Myocyte (in vitro differentiated cells): ENCODE measurements around the gene MYOG. TPM values are rescaled to one million over a fixed set of nuclear protein-coding genes. Genes with fewer than 3 reads are reported as not detected.
A peak's percentile ranks its signal among the peaks of the same experiment; 100 is the strongest.

Source experiments
- DNase-seq: peaks from one replicate; pipeline ENCODE4 v3.0.0-alpha.2; 2012; ENCODE audit warnings: low read depth
- total RNA-seq: library from RNA; depleted of rRNA; stranded (reverse); fragments of >200 nt; gene quantifications from 2 replicates; pipeline ENCODE4 v1.2.3, GENCODE V29; 2014

The MYOG gene
- total RNA-seq, 1 donor from 2014 or later, result 882 TPM

DNA sequence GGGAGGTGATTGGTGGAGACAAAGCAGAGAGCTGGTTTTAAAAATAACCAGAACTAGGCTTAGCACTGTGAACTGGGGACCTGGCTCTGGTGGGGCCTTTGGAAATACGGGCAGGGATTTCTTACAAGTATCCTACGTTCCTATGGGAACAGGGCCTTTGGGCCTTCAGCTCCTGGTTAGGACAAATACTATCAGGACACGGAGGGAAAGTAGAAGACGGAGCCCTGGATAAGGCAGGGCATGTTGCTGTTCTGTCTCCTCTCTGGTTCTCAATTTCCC, 5.3 kb upstream of the MYOG start:
- no peak for DNase-seq

DNA sequence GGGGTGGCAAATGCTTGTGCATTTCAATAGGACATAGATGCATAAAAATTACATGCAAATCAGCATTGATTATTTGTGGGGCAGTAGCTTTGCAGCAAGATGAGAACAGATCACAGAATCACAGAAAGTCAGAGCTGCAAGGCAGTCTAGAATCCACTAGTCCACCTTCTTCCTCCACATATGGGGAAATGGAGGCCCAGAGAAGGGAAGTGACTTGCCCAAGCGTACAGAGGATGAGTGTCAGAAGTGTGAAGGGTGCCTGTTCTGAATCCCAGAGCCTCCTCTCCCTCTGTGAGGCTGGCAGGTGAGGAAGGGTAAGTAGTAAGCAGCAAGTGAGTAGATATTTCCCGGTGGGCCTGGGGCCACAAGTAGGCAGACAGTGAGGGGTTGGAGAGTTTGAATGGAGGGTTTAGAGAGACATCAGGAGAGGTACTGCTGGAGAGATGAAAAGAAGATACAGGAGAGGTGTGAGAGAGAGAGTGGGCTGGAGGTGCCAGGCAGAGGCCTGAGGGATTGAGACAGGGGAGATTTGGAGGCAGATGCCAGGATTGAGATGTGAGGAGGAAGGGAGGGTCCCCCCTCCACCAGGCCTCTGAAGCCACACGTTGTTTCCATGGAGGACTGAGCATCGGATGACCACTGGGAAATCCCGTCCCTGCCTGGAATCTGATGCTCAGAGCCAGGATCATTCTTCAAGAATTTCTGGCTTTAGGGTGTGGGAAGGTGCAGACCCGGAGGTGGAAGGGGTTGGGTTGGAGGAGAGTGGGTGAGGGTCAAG, 4.8 kb upstream of the MYOG start:
- peak; percentile 94 for DNase-seq

DNA sequence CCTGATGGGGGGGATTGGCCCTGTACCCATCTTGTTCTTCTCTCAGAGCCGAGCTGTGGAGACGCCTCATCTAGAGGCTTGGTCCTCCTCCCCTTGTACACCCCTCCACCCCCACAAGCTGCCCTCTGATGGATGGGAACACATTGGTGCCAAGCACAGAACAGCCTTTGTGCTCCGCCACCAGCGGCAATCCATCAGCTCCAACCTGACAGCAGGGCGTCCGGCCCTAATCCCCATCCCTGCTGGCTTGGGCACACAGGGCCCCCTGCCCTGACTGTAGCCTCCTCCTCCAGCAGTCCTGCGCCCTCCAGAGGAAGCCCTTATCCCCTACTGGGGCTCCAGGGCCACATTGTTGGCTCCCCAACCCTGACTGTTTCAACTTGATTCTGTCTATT, 3.8 kb upstream of the MYOG start:
- DNase-seq, result peak; percentile 86

DNA sequence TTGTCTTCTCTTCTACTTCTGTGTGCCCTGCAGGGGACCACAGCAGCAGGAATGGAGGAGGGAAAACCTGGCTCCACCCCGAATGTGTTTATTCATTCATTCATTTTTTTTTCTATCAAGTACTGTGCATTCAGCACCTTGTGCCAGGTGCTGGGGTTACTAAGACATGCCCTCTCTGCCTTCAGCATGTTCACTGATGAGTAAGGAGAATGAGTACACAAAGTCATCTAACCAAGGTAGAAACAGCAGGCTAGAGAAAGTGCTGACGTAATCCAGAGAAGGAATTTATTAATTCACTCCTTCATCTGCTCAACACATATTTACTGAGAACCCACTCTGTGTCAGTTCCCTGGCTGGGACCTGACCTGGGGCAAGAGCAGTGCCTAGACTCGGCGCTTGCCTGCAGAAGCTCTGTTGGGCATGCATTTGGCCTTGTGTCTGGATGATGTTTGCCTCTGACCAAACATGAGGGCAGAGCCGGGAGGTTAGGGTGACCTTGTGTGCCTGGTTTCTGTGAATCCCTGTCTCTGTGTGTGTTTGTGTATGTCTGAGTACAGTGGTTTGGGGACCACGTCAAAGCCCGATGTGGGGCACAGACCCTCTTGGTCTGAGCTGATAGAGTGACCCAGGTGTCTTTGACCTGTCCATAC, 3.3 kb upstream of the MYOG start:
- no peak for DNase-seq

DNA sequence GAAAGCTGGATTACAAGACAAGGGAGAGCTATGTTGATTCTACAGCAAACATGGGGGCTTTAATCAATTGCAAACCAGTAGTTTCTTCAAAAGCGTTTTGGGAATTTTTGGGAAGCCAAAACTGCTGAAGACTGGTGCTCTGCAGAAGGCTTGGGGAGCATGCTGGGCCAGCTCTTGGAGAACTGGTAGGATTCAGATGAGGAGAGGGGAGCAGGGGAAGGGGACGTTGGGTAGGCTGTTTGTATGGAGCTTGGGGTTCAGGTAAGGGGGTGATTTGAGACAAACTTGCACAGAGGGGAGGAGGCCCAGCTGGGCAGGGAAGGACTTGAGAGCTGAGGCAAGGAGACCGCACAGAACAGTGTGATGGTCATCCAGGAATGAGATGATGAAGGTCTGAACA, 2.6 kb upstream of the MYOG start:
- no peak for DNase-seq

DNA sequence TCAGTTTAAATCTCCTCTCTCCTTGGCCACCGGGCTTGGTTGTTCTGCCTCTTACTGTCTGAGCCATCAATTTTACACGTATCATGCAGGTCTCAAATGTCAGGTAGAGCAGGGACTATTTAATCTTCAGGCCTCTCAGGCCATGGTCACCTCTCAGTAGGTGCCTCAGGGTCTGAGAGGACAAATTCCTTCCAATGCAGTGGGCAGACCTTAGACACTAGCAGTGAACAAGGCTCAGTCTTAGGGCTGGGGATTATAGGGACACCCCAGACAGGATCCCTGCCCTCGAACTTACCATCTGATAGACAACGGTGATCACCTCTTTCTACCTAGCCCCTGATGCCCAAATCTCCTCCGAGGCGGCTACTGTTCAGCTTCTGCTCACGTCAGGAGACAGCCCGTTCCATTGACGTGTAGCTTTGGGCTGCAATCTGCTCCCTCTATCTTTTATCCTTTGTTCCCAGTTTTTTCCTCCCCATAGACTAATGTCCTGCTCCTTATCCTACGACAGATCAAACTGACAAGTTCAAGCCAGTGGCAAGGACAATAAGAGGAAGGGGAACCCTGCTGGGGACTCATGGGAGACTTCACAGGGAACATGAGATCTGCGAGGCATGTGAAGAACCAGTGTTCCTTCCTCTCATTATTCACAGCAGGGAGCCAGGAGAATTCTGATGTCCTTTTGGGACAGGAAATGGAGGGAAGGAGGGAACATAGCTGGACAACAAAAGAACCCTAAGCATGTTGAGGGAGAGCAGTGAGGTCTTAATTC, 1.4 kb upstream of the MYOG start:
- peak; percentile 12 for DNase-seq

DNA sequence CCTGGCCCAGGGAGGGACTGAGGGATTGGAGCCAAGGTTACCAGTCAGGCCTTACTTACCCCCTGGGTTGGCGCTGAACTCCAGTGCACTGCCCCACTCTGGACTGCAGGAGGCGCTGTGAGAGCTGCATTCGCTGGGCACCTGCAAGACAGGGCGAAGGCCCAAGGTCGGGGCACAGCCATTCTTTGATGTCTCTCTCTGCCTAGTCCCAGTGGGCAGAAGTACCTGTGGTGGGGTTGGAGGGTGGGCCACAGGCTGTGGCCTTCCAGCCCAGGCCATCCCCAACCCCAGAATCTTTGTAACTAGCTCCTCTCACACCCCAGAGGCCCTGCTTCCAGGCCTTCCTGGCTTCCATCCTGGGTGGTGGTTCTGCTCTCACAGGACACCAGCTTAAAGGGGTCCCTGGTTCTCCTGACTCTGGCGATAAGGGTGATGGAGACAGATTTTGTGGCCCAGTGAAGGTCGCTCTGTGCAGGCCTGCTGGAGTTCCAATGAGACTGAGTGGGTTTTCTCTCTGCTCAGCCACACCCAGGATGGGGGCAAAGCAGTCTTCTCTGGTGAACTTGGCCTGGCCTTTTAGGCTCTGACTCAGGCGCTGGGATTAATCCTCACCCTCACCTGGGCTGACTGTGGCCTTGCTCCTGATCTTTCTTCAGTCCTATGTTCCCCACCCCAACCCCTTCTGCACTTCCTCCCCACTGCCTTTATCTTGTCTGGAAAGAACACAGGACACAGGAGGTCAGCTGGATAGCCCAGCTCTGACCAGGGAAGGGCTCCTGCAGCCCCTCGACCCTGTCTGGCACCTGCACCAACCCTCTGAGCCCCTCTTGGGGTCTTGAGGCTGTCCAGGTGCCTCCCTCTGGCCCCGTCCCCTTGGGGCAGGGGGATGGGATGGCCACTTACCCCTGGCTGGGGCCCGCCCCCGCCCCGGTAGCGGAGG, 954 bp downstream of the MYOG start:
- peak; percentile 79 for DNase-seq

DNA sequence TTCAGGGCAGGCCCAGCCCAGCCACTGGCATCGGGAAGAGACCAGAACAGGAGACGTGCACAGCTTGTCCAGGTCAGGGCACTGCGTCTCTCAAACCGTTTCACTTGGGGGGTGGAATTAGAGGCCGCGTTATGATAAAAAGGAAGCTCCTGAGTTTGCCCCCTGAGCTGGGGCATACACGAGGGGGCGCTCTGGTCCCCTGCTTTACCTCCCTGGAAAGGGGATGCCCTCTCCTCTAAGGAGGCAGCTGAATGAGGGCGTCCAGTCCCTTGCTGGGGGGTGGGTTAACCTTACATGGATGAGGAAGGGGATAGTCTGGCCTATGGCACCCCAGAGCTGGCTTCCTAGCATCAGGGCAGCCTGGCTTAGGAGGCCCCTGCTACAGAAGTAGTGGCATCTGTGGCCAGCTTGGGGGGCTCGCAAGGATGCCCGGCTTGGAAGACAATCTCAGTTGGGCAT, 2.3 kb downstream of the MYOG start:
- peak; percentile 32 for DNase-seq

DNA sequence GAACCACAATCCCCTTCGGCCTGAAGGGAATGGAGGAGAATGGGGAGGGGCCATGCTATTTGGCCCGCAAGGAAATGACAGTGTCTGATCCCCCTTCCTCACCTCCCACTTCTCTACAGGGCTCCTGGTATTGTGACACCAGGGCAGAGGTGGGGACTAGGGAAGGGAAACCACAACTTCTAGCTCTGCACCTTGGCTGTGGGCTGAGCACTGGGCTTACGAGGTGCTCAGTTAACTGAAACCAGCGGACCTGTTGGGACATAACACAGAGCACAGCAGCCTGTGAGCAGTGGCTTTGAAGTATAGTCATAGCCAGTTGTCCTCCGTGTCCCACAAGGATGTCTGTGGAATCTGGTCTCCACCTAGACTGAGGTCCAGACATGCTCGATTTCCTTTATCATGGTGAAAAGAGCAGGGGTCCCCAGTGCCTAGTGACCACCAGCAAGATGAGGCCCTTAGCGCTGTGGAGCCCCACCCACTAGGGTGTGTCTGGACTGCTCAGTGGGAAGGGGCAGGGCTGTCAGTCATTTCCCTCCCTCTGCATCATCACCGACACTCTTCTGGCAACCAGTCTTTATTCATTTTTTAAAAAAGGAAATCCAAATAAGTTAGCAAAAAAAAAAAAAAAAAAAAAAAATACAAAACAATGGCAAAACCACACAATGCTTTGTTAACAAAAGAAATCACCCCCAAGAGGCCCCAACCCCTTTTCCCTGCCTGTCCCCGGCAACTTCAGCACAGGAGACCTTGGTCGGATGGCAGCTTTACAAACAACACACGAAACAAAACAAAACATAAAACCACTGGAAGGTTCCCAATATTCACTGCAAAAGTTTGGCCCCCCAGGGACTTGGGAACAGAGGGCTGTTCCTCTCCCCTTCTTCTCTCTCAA, 3.0 kb downstream of the MYOG start:
- peak; percentile 54 for DNase-seq

DNA sequence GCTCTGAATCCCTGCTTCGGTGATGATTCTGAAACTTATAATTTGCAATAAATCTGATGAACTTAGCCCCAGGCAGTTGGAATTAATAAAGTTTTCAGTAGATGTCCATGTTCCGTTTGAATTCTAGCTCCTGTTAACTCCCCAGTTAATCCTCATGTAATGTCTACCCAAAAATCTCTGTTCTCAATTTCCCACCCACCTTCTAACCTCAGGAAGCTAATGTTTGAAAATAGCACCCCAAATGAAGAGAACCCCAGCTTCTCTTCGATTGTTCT, 3.6 kb downstream of the MYOG start:
- no peak for DNase-seq

DNA sequence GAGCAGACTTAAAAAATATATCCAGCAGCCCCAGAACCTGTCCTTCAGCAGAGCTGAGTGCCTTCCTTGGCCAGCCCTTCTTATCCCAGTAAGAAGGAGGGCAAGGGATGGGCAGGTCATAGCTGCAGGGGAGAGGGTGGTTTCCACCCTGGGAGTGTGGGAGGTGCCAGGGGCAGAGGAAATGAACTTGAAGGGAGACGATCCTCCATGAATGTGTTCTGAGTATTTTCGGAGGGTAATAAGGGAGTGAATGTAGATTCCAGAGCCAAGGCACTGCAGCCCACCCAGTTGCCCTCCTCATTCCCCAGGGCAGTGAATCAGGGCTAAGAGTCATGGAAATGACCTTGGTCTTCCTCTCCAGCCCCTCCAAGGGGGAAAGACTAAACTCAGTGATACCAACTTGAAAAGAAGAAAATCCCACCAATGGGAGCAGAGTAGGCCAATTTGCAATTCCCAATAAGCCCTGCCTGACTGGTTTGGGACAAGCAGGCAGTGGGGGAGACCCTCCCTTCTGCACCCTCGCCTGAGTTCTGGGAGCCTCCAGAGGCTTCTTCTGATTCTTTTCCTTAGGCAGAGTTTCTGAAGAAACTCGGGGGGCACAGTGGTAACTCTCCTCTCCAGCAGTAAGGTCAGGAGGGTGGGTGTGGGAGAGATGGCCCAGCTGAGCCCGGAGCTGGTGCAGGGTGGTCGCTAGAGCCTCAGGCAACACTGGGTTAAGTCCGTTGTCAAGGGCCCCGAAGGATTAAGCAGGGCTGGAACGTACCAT, 4.2 kb downstream of the MYOG start:
- DNase-seq, result peak; percentile 58

DNA sequence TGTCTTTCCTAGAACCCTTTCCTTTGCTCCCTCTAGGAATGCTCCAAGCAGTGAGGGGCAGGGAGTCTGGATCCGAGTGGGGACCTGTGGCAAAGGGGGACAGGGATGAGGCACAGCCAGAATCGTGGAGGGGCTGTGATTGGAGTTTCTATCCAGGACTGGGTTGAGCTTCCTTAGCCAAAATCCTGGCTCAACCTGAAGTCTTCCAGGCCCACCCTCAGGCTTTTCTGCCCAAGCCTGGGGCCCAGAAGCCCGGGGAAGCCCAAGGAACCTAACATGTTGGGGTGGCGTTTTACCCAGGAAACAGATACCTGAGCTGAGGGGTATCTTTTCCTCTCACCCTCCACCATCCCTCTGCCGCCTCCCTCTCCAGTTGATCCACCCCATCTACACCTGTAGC, 5.4 kb downstream of the MYOG start:
- no peak for DNase-seq

DNA sequence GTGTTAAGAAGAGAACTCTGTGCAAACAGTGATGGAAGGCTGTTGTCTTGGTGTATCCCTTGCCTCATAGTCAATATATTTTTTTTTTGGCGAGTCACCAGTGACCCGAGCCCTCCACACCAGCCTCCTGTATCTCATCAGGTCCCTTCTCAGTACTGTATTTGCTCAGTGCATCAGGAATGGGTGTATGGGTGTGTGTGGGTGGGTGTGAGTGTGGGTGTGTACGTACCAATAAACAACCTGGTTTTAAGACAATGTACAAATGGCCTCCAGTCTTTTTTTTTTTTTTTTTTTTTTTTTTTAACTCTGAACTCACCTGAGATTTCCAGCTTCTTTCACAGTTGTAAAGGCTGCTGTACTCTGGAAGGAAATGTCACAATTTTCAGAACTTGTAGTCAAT, 7.3 kb downstream of the MYOG start:
- no peak for DNase-seq

DNA sequence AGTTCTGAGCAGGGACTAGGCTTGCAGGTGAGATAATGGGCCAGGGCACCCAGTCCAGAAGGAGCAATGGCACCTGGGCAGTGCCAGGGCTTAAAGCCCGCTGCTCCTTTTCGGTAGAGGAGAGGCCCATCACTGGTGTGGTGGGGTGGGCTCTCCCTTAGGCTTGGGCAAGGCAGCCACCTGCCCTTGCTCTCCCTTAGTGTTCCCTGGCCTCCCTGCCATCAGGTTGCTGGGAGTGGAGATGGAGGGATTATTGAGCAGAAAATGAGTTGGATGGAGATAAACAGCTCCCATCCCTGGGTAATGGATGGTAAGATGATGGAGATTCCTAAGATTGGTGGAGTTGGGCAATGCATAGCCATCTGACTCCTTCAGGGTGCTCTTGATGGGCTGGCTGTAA, 7.9 kb downstream of the MYOG start:
- DNase-seq, result no peak

DNA sequence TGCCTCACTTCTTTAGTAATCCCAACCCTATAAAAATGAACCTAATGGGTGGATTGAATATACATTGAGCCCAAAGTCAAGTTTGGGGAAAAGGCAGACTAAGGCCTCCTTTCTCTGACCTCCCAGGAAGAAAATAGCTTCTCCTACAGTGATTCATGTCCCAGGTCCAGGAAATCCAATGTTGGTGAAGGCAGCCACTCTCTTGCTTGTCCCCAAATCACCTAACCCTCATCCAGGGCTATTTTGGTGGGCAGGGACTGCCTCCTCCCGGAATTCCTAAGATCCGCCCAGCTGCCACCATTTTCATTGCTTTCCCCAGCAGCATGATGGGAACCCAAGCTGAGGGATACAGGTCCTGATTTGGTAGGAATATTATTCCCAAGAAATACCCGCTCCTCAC, 8.4 kb downstream of the MYOG start:
- no peak for DNase-seq

DNA sequence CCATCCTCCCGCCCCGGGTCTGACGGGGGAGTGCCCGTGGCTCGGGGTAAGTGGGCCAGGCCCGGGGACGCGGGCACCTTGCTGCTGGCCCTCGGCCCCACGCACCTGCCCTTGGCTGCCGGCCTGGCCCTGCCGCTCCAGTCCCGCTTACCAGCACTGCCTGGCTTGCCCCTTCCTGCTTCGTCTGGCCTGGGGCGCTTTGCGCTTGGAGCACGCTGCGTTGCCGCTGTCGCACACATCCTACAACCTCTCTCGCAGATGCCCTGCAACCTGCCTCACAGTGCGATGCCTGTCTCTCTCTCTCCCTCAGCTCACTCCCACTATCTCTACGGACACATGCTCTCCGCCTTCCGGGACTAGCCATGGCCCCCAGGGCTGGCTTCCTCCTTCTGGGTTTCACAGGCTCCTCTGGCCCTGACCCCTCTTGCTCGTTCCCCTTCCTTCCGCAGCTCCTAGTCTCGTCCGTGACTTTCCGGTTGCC, 9.7 kb downstream of the MYOG start:
- no peak for DNase-seq

DNA sequence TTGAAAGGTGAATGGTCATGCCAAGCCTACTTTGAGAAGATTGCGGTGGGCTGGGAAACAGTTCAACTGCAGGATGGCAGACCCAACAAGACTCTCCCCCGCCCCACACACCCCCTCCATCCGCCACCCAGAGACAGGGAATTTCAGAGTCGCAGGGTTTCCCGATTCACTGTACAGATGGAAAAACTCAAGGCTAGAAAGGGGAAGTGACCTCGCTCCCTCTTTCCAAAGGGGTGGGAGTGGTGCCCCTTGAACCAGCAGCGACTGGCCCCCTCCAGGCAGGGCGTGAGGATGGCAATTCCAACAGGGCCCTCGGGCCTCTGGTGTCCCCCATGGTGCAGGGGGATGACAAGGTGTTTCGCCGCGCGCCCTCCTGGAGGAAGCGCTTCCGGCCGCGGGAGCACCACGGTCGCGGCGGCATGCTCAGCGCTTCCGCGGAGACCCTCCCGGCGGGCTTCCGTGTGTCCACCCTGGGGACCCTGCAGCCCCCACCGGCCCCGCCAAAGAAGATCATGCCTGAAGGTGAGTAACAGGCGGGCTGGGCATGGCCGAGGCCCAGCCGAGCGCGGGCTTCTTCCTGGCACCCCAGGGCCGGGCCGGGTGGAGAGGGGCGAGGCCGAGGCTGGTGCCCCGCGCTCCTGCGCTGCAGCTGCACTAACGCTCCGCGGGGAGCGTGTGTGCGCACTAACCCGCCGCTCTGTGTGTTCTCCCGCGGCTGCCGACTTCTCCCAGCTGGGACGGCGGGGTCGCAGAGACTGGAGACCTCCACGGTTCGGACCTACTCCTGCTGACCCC, 10.4 kb downstream of the MYOG start:
- no peak for DNase-seq

DNA sequence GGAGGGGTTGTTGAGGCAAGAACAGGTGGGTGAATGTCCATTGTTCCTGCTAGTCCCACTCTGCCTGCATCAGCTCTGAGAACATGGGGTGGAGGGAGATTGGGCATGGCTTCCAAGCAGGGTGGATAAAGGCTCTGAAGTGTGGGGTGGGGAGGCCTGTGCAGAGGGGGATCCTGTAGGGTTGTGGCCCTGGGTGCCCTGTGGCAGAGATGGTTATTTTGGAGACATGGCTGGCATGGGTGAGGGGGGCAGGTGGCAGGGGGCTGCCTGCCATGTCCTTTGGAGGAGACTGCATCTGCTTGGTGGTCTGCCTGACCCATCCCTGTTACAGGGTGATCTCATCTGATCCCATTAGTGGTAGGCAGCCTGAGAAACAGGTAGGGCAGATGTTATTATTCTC, 11.2 kb downstream of the MYOG start:
- DNase-seq, result no peak

DNA sequence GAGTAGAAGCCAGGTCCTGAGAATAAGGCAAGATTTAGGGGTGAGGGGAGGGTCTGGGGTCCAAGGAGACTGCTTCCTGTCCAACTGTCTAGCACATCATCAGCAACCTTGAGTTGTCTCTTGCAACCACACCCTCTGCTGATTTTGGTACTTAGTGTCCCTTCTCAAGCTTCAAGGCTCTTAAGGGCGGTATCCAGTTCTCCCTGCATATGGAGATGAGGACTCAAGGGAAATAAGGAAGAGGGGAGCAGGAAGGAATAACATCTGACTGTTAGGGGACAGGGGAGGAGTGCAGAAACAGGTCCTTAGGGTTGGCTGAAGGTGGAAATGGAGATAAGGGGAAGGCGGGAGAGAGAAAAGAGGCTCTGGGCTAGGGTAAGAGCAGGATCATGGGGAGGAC, 12.3 kb downstream of the MYOG start:
- no peak for DNase-seq
